Skeletal muscle satellite cell (primary cell): ENCODE data around the gene FLT4. TPM values are rescaled to one million over a fixed set of nuclear protein-coding genes. Genes with fewer than 3 reads are reported as not detected.
"Not testable (repeated sequence)": the region's sequence is repeated elsewhere in the genome, so short reads cannot be mapped to it uniquely, and the experiment has no call there.

Experiments used
- H3K27me3 ChIP-seq: 2 replicates; pipeline ENCODE4 v1.7.0; 2013; ENCODE audit warnings: low read length; ENCODE audit not compliant: control insufficient read depth, insufficient read depth
- H3K36me3 ChIP-seq: 2 replicates; pipeline ENCODE4 v1.7.0; 2013; ENCODE audit warnings: mild to moderate bottlenecking, control low read depth, low read length; ENCODE audit not compliant: insufficient read depth
- H3K4me1 ChIP-seq: 2 replicates; pipeline ENCODE4 v1.7.0; 2013; ENCODE audit warnings: low read length; ENCODE audit not compliant: control insufficient read depth, insufficient read depth
- H3K4me2 ChIP-seq: 2 replicates; pipeline ENCODE4 v1.7.0; 2013; ENCODE audit warnings: mild to moderate bottlenecking, low read length
- H3K4me3 ChIP-seq: 2 replicates; pipeline ENCODE4 v1.7.0; 2013; ENCODE audit warnings: low read length
- H3K9ac ChIP-seq: 2 replicates; pipeline ENCODE4 v1.7.0; 2013; ENCODE audit warnings: mild to moderate bottlenecking, low read depth, low read length, moderate library complexity
- H3K9me3 ChIP-seq: replicated peaks from 2 replicates; pipeline ENCODE4 v1.7.0; 2013; ENCODE audit warnings: mild to moderate bottlenecking, control low read depth, low read length
- total RNA-seq: library from RNA; depleted of rRNA; stranded (reverse); fragments of >200 nt; gene quantifications from 2 replicates; pipeline ENCODE4 v1.2.3, GENCODE V29; 2012; rRNA removed

FLT4 gene
- under 0.01 TPM in 1 of 2 replicates, not detected in the other for total RNA-seq

DNA sequence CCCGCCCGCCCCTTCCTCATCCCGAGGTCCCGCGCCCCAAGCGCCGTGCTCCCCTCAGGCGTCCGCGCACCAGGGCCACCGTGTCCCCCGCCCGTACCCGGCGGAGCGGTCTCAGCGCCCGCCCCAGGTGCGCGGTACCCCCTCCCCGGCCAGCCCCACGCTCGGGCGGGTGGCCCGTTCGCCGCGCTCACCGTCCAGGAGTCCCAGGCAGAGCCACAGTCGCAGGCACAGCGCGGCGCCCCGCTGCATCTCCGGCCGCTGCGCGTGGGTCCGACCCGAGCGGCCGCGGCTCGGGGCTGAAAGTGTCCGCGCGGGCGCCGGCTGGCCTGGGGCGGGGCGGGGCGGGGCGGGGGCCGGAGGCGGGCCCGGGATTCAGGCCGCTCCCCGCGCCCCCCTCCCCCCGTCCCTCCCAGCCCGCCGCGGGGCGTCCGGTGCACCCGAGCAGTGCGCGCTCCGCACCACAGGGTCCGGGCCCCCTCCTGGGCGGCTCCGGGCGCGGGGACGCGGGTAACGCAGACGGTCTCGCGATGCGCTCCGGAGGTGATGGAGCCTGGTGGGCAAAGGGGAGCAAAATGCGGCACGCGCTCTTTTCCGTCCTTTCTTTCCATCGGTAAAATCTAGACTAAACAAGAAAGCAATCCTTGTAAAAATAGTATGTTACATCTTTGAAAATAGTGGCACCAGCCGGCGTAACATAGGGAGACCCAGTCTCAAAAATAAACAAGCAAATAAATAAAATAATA lies at the start of gene FLT4:
TSS of gene FLT4 (minus strand) at position 304 of the 743 bp plus-strand sequence. CDS start at position 249, 55 bp downstream.
- Histone ChIP-seq H3K36me3 (no peaks in the 10 kb centered on the region), H3K4me3 (peak within 1 kb of the TSS; percentile 46), H3K27me3 (peaks cover 70% of the 10 kb centered on the region), H3K9me3 (no peaks in the 10 kb centered on the region), H3K4me2 (peak within 1 kb of the TSS; percentile 61), H3K9ac (no peak within 1 kb of the TSS), H3K4me1 (no peaks in the 10 kb centered on the region)

DNA sequence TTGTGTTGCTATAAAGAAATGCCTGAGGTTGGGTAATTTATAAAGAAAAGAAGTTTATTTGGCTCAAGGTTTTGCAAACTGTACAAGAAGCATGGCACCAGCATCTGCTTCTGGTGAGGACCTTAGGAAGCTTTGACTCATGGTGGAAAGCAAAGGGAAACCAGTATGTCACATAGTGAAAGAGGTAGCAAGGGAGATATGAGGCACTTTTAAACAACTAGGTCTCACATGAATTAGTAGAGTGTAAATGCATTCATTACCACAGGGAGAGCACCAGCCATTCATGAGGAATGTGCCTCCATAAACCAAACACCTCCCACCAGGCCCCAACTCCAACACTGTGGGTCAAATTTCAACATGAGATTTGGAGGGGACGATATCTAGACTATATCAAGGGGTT lies 49.6 kb upstream of the FLT4 start:
- H3K9me3 ChIP-seq, result no peaks in the 10 kb centered on the region
- H3K4me1 ChIP-seq, result no peaks in the 10 kb centered on the region
- H3K36me3 ChIP-seq, result no peaks in the 10 kb centered on the region
- no peak overlapping the region for H3K4me2 ChIP-seq
- no peak overlapping the region for H3K4me3 ChIP-seq
- H3K9ac ChIP-seq, result no peak overlapping the region
- H3K27me3 ChIP-seq, result no peaks in the 10 kb centered on the region

DNA sequence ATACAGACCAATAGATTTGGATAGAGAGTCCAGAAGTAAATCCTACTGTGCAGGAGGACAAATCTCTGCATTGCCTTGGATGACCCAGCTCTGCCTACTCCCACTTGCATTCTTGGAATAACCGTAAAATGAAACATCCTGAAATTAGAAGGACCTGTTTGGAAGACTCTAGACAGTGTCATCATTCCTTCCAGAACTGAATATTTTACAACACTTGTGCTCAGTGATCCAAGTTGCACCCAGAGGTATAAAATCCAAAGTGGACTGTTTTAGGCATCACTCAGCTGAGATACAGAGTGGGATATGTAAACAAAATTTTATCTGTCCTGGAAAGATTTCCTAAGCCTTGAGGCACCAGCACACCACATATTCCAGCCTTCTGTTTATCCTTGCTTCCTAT lies 46.7 kb upstream of the FLT4 start:
- H3K27me3 ChIP-seq, result no peaks in the 10 kb centered on the region
- no peak overlapping the region for H3K9ac ChIP-seq
- H3K4me3 ChIP-seq, result no peak overlapping the region
- H3K4me1 ChIP-seq, result no peaks in the 10 kb centered on the region
- H3K9me3 ChIP-seq, result no peaks in the 10 kb centered on the region
- H3K4me2 ChIP-seq, result no peak overlapping the region
- H3K36me3 ChIP-seq, result no peaks in the 10 kb centered on the region

DNA sequence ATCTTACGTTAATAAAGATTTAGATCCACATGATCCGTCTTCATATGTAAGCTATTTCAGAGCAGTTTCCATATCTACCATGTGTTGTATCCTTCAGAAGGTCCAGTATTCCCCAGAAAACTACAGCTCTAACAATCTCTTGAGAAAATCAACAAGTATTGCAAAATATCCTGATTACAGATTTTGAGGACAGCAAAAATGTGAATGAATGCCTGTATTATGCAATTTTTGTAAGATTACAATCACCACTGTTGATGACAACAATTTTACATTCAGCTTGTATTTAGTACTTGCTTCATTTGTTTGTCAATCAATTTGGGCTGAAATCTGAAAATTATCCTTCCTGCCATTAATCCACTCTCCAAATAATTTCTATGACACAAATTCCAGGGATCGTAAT lies 43.0 kb upstream of the FLT4 start:
- Histone ChIP-seq H3K4me1 (no peaks in the 10 kb centered on the region), H3K36me3 (no peaks in the 10 kb centered on the region), H3K4me3 (no peak overlapping the region), H3K4me2 (no peak overlapping the region), H3K9ac (no peak overlapping the region), H3K27me3 (peaks cover 10% of the 10 kb centered on the region), H3K9me3 (no peaks in the 10 kb centered on the region)

DNA sequence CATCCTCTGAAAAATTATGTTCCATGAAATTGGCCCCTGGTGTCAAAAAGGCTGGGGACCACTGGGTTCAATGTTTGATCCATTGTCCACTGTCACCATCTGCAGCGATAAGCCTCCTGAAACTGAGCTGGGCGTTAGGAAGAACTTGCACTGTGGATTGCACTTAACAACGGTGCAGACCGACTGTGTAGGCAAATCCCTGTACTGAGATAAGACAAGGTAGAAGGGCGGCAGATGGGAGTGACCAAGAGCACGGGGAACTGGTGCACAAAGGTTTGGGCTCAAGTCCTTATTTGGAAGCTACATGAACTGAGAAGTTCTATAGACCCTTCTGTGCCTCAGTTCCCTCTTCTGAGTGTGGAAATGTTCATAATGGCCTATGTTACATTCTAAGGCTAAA lies 41.6 kb upstream of the FLT4 start:
- no peak overlapping the region for H3K4me3 ChIP-seq
- H3K36me3 ChIP-seq, result no peaks in the 10 kb centered on the region
- H3K9me3 ChIP-seq, result no peaks in the 10 kb centered on the region
- peaks cover 14% of the 10 kb centered on the region for H3K27me3 ChIP-seq
- no peak overlapping the region for H3K9ac ChIP-seq
- H3K4me2 ChIP-seq, result no peak overlapping the region
- H3K4me1 ChIP-seq, result no peaks in the 10 kb centered on the region

DNA sequence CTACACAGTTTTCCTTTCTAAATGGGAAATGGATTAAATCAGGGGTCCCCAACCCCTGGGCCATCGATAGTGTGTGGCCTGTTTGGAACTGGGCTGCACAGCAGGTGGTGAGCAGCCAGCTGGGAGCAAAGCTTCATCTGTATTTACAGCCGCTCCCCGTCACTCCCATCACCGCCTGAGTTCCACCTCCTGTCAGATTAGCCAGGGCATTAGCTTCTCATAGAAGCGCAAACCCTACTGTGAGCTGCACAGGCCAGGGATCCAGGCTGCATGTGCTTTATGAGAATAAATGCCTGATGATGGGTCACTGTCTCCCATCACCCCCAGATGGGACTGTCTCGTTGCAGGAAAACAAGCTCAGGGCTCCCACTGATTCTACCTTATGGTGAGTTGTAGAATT lies 41.2 kb upstream of the FLT4 start:
- peaks cover 18% of the 10 kb centered on the region for H3K27me3 ChIP-seq
- H3K9me3 ChIP-seq, result no peaks in the 10 kb centered on the region
- no peaks in the 10 kb centered on the region for H3K4me1 ChIP-seq
- H3K9ac ChIP-seq, result no peak overlapping the region
- H3K36me3 ChIP-seq, result no peaks in the 10 kb centered on the region
- no peak overlapping the region for H3K4me2 ChIP-seq
- H3K4me3 ChIP-seq, result no peak overlapping the region

DNA sequence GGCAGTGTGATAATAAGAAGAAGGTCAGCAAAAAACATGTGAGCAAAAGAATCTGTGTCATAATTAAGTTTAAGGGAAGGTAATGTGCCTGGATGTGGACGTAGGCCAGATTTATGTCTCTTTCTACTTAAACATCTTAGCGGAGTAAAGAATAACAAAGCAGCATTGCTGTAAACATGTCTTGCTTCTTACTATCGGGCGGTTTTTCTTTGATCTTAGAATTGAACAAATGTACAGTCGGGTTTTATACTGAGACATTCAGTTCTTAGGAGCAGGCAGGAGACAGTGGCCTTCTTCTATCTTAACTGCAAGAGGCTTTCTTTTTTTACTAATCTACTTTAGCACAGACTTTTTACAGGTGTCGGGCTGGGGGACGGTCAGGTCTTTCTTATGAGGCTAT lies 40.4 kb upstream of the FLT4 start:
- no peak overlapping the region for H3K4me2 ChIP-seq
- H3K4me1 ChIP-seq, result no peaks in the 10 kb centered on the region
- H3K9me3 ChIP-seq, result no peaks in the 10 kb centered on the region
- H3K27me3 ChIP-seq, result peaks cover 19% of the 10 kb centered on the region
- no peak overlapping the region for H3K9ac ChIP-seq
- H3K36me3 ChIP-seq, result no peaks in the 10 kb centered on the region
- H3K4me3 ChIP-seq, result no peak overlapping the region

DNA sequence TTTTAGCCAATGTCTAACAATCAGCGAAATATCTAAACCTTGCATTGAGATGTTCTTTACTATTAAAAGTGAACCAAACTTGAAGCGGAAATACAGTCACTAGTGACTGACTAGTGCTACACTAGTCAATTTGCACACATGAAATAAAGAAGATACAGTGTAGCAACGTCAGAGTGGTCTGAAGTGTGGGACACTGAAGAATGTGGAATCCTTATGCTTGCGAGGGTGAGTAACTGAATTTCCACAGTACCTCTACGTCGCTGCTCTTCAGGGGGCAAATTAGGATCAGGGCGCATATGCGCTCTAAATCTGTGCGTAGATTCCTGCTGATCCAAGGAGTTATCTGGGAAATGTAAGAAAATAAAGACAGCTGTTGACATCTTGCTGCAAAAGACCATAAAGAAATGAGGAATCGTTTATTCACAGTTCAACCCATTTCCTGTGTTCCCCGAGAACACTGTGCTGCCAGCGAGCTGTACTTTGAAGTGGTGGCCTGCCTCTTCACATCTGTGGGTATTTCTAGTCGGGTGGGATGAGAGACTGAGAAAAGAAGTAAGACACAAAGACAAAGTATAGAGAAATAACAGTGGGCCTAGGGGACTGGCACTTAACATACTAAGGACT lies 39.8 kb upstream of the FLT4 start:
- H3K4me3 ChIP-seq, result no peak overlapping the region
- H3K27me3 ChIP-seq, result peaks cover 19% of the 10 kb centered on the region
- H3K9ac ChIP-seq, result no peak overlapping the region
- H3K4me1 ChIP-seq, result no peaks in the 10 kb centered on the region
- H3K9me3 ChIP-seq, result no peaks in the 10 kb centered on the region
- no peaks in the 10 kb centered on the region for H3K36me3 ChIP-seq
- peak overlapping the region; percentile 30 for H3K4me2 ChIP-seq

DNA sequence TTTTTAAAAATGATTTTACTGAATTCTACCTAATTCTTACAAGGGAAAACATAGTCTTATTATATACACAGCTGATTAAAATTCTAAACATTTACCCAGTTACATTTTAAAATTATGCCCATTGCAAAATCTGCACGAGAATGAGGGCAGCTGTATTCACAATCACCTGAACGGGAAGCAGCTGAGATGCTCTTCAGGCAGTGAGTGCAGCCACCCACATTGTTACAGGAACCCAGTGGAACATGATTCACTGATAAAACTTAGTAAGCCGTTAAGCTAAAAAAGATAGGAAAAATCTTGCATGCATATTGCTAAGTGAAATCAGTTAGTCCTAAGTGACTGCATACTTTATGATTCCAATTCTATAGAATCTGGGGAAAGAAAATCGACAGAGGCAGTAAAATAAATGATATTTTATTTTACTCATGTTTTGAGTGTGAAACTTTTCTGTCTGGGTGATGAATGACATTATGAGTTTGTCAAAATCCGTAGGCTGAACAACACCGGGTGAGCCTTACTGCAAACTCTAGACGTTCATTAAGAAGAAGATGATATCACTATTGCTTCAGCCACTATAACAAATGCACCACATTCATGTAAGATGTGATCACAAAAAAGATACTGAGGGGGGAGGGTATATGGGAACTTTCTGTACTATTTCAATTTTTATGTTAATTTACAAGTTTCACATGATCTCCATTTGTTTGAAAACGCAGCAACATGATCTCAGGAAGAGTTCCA lies 39.1 kb upstream of the FLT4 start:
- Histone ChIP-seq H3K4me3 (no peak overlapping the region), H3K4me2 (no peak overlapping the region), H3K9me3 (no peaks in the 10 kb centered on the region), H3K9ac (no peak overlapping the region), H3K27me3 (peaks cover 21% of the 10 kb centered on the region), H3K36me3 (no peaks in the 10 kb centered on the region), H3K4me1 (no peaks in the 10 kb centered on the region)

DNA sequence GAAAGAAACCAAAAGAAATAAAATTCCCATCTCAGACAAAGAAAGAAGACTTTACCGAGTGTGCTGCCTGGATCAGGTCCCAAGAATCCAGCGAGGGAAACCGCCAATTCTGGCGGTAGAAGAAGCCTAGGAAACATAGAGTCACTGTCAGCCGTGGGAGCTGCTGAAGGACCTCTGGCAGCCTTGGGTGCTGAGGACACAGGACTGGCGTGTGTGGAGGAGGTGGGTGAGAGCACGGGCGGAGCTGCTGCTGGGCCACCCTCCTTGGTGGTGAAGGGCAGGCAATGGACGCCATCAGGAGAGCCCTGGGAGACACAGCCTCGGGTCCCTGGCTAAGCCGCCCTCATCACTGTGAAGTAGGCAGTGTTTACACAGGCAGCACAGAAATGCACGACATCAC lies 37.4 kb upstream of the FLT4 start:
- peaks cover 27% of the 10 kb centered on the region for H3K27me3 ChIP-seq
- not testable (repeated sequence) for H3K4me2 ChIP-seq, H3K9ac ChIP-seq, H3K36me3 ChIP-seq, H3K9me3 ChIP-seq, H3K4me1 ChIP-seq, H3K4me3 ChIP-seq

DNA sequence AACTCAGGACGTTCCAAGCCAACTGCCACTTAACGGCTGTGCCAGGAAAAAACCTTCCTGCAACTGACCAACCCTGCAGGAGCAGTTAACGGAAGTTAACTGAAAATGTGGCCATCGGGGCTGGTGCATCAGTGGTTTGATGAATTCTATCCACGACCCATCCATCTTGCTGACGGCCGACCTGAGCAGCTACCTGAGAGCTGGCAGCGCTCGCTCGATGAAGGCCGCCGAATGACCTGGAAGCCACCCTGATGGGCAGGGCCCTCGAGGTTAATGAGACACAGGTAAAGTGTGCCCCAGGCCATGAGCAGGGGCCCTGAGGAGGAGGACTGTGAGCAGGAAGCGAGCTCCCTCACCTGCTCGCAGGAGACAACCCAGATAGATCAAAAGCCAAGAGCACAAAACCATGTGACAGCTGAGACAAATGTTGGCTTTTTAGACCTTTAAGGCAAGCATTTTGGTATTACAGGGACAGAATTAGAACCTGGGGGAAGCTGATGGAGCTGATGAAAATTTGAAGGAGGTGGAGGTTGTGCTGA lies 35.3 kb upstream of the FLT4 start:
- Histone ChIP-seq H3K4me1 (no peaks in the 10 kb centered on the region), H3K36me3 (no peaks in the 10 kb centered on the region), H3K4me2 (no peak overlapping the region), H3K27me3 (peaks cover 27% of the 10 kb centered on the region), H3K9ac (no peak overlapping the region), H3K4me3 (no peak overlapping the region), H3K9me3 (no peaks in the 10 kb centered on the region)
